Body of pancreas (tissue), 4 donors: ENCODE data around the gene RANBP10. TPM values are rescaled to one million over a fixed set of nuclear protein-coding genes. Genes with fewer than 3 reads are reported as not detected.

ENCODE experiments used
- ATAC-seq: fragments of 150-250 bp; one replicate; pipeline ENCODE4 v1.9.1; 2016
- DNase-seq, 4 donors: peaks; one replicate each; pipeline ENCODE4 v3.0.0-alpha.2; 2019
- H3K27ac ChIP-seq, 4 donors: fragments of 200-600 bp; sonication (generic); 1 replicate in 3 of 4; 2 replicates in 1 of 4; pipeline versions ENCODE4 v1.5.1 to v1.6.1; 2016 to 2019; ENCODE audit warnings: mild to moderate bottlenecking in 1 of 4, mixed read lengths in 1 of 4, moderate library complexity in 1 of 4
- H3K27me3 ChIP-seq, 2 donors: fragments of 200-600 bp; sonication (generic); one replicate each; pipeline ENCODE4 v1.6.0; 2016; ENCODE audit warnings: mild to moderate bottlenecking in 1 of 2
- H3K36me3 ChIP-seq, 2 donors: fragments of 200-600 bp; sonication (generic); replicated peaks in 1 of 2; 2 replicates each; pipeline ENCODE4 v1.5.1; 2016; ENCODE audit warnings: low read depth in 2 of 2; ENCODE audit not compliant: insufficient read depth in 1 of 2
- H3K4me1 ChIP-seq: fragments of 200-600 bp; sonication (generic); one replicate; pipeline ENCODE4 v1.6.0; 2016
- H3K4me3 ChIP-seq, 2 donors: fragments of 200-600 bp; sonication (generic); 1 replicate in 1 of 2; 2 replicates in 1 of 2; pipeline ENCODE4 v1.5.1; 2016 to 2019
- H3K9me3 ChIP-seq, 3 donors: fragments of 200-600 bp; sonication (generic); 1 replicate in 2 of 3; 2 replicates in 1 of 3; pipeline ENCODE4 v1.5.1; 2016
- CTCF ChIP-seq, 7 experiments: fragments of 450-650 bp in 4 of 7; fragments of 200-600 bp in 3 of 7; sonication (generic) in 3 of 7; IDR thresholded peaks; one replicate each; pipeline ENCODE4 v1.5.1; 2016 to 2019; ENCODE audit warnings: antibody characterized with exemption in 7 of 7
- POLR2A ChIP-seq, 3 donors: fragments of 450-650 bp; IDR thresholded peaks; one replicate each; pipeline ENCODE4 v1.6.1; 2016; ENCODE audit warnings: antibody characterized with exemption in 3 of 3, mild to moderate bottlenecking in 2 of 3
- WGBS, 2 donors: methylation state at CpG; one replicate each; pipeline ENCODE4 v1.1.5; 2017; 5-methylcytosine and 5-hydroxymethylcytosine counted together
- intact Hi-C: fragments of 100-400 bp; cut with DNase I; formaldehyde crosslinking; loops from one replicate; pipeline ENCODE4 v1.15.1; 2023
- total RNA-seq, 2 donors: library from RNA; depleted of rRNA; stranded (reverse); fragments of >200 nt; gene quantifications; one replicate each; pipeline ENCODE4 v1.1.0, GENCODE V29; 2016

The RANBP10 gene
- total RNA-seq, 2 donors from 2014 or later, result 6.3 to 9.3 TPM

GRCh38 chr16:67731071-67731752 is 75.1 kb downstream of the RANBP10 start:
- Histone ChIP-seq H3K4me3 (no peak overlapping the region), H3K27me3 (no peaks in the 10 kb centered on the region), H3K36me3 (peaks cover 10 to 27% of the 10 kb centered on the region in 2 donors), H3K4me1 (no peaks in the 10 kb centered on the region), H3K9me3 (no peaks in the 10 kb centered on the region), H3K27ac (no peak overlapping the region)
- intact Hi-C loops, result no loop called here
- ATAC-seq (no peak), DNase-seq (no peak)
- WGBS, 2 donors, result 88 to 93% methylated on average over 9 of the region's 9 CpGs
- TF ChIP-seq POLR2A (IDR thresholded peaks at IDR 0.05) (no peak), CTCF (IDR thresholded peaks at IDR 0.05) (no peak)

GRCh38 chr16:67730326-67730725 is 76.0 kb downstream of the RANBP10 start:
- H3K36me3 ChIP-seq, result peaks cover 10 to 27% of the 10 kb centered on the region in 2 donors

GRCh38 chr16:67729636-67730248 is 76.6 kb downstream of the RANBP10 start:
- Histone ChIP-seq H3K27ac (no peak overlapping the region), H3K4me3 (no peak overlapping the region), H3K36me3 (peaks cover 10 to 25% of the 10 kb centered on the region in 2 donors), H3K27me3 (no peaks in the 10 kb centered on the region), H3K9me3 (no peaks in the 10 kb centered on the region), H3K4me1 (no peaks in the 10 kb centered on the region)
- DNase-seq, result no peak
- intact Hi-C loops, result no loop called here
- WGBS, 2 donors, result 91 to 93% methylated on average over 10 to 14 of the region's 14 CpGs
- TF ChIP-seq CTCF (IDR thresholded peaks at IDR 0.05), result no peak
- TF ChIP-seq POLR2A (IDR thresholded peaks at IDR 0.05), result no peak
- ATAC-seq, result no peak

More at GRCh38 chr16:67730326-67730725, 76.0 kb downstream of the RANBP10 start:
- WGBS, 2 donors, result 93 to 98% methylated on average over 6 of the region's 6 CpGs
- TF ChIP-seq POLR2A (IDR thresholded peaks at IDR 0.05), result no peak
- no peak for TF ChIP-seq CTCF (IDR thresholded peaks at IDR 0.05)
- Histone ChIP-seq H3K9me3 (no peaks in the 10 kb centered on the region), H3K4me1 (no peaks in the 10 kb centered on the region), H3K27ac (no peak overlapping the region), H3K4me3 (no peak overlapping the region), H3K27me3 (no peaks in the 10 kb centered on the region)
- ATAC-seq (no peak), DNase-seq (no peak)
- intact Hi-C loops, result no loop called here

GRCh38 chr16:67727521-67728485 is 78.6 kb downstream of the RANBP10 start:
- H3K9me3 ChIP-seq, result no peaks in the 10 kb centered on the region
- no peak for ATAC-seq
- DNase-seq, result no peak

More at GRCh38 chr16:67727521-67728485, 78.6 kb downstream of the RANBP10 start:
- WGBS, 2 donors, result 89% methylated on average over 11 to 22 of the region's 22 CpGs
- Histone ChIP-seq H3K27me3 (no peaks in the 10 kb centered on the region), H3K4me3 (no peak overlapping the region), H3K36me3 (peaks cover 10 to 26% of the 10 kb centered on the region in 2 donors), H3K27ac (no peak overlapping the region), H3K4me1 (no peaks in the 10 kb centered on the region)
- no peak for TF ChIP-seq CTCF (IDR thresholded peaks at IDR 0.05)
- no peak for TF ChIP-seq POLR2A (IDR thresholded peaks at IDR 0.05)
- intact Hi-C loops, result no loop called here
